Ovary (tissue), 3 donors: ENCODE measurements around the gene TAGLN.

Experiments
- POLR2A ChIP-seq: fragments of 450-650 bp; IDR thresholded peaks from one replicate; pipeline ENCODE4 v1.6.1; 2017; ENCODE audit warnings: antibody characterized with exemption, mild to moderate bottlenecking, moderate library complexity
- TF ChIP-seq, protein P1 (sequence below), 3 donors: fragments of 450-650 bp in 2 of 3; fragments of 200-600 bp in 1 of 3; IDR thresholded peaks; one replicate each; pipeline versions ENCODE4 v1.5.1 to v1.8.0; 2016 to 2022; ENCODE audit warnings: antibody characterized with exemption in 3 of 3, mild to moderate bottlenecking in 1 of 3
- donor health status: DM: no; HTN: no; CAD: no.

DNA sequence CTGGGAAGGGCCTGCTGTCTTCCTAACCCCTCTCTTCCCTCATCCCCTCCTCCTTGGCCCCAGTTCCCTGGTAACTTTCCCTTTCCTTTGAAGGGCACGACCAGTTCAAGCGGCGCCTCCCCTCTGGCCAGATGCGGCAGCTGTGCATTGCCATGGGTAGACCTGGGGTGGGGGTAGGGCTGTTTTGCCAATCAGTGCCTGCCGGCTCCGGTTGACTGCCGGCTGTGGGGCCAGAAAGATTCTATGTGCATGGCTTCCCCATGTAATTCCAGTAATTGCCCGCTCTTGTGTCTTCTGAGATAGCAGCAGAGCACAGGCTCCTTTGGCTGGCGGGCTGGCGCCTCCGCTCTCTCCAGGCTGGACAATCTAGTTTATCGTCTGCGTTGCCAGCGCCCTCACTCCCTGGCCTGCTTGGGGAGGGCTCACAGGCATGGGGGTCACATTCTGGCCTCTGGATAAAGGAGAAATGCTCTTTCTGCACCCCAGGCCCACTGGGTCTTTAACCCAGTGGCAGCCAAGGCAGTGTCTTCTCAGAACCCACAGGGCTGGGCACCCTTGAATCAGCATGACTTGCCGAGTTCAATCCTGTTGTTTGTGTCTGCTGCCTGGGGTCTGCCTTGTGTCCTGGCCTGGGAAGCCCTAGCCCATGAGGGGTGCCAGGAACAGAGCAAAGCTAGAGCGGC lies 11.2 kb upstream of the TAGLN start:
- TF ChIP-seq, protein P1, sequence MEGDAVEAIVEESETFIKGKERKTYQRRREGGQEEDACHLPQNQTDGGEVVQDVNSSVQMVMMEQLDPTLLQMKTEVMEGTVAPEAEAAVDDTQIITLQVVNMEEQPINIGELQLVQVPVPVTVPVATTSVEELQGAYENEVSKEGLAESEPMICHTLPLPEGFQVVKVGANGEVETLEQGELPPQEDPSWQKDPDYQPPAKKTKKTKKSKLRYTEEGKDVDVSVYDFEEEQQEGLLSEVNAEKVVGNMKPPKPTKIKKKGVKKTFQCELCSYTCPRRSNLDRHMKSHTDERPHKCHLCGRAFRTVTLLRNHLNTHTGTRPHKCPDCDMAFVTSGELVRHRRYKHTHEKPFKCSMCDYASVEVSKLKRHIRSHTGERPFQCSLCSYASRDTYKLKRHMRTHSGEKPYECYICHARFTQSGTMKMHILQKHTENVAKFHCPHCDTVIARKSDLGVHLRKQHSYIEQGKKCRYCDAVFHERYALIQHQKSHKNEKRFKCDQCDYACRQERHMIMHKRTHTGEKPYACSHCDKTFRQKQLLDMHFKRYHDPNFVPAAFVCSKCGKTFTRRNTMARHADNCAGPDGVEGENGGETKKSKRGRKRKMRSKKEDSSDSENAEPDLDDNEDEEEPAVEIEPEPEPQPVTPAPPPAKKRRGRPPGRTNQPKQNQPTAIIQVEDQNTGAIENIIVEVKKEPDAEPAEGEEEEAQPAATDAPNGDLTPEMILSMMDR (IDR thresholded peaks at IDR 0.05) = no peak
- TF ChIP-seq POLR2A = no peak
